Umbilical cord (tissue), 2 donors: Measurements from ENCODE around the gene CCDC146. TPM values are rescaled to one million over a fixed set of nuclear protein-coding genes. Genes with fewer than 3 reads are reported as not detected.
"Not testable (repeated sequence)": the region's sequence is repeated elsewhere in the genome, so short reads cannot be mapped to it uniquely, and the experiment has no call there.

ENCODE experiments used
- DNase-seq: peaks from one replicate; pipeline ENCODE4 v3.0.0-alpha.2; 2015; ENCODE audit warnings: low spot score
- total RNA-seq: library from RNA; depleted of rRNA; stranded (reverse); fragments of >200 nt; gene quantifications from one replicate; pipeline ENCODE4 v1.2.3, GENCODE V29; 2014; ENCODE audit warnings: low replicate concordance; ENCODE audit not compliant: insufficient read depth

CCDC146 gene
- total RNA-seq, 1 donor from 2014 or later: 16.6 TPM

DNA sequence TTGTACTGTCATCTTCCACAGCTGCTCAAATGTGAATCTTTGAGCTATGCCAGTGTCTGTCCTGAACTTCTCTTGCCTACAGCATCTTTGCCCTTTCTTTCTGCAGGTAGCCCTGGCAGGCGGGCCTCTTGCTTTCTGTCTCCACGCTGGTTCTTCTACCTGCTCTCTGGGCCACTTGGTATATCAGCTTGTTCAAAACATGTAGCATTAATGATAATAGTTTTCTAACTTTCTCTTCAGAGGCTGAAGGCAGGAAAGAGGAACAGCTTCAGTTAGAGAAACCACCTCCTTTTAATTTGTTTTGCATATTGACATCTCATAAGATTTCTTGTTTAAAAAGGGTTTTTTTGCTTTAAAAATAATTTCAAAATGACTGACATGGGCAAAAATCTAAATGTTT is 78.1 kb downstream of the CCDC146 start:
- no peak for DNase-seq

DNA sequence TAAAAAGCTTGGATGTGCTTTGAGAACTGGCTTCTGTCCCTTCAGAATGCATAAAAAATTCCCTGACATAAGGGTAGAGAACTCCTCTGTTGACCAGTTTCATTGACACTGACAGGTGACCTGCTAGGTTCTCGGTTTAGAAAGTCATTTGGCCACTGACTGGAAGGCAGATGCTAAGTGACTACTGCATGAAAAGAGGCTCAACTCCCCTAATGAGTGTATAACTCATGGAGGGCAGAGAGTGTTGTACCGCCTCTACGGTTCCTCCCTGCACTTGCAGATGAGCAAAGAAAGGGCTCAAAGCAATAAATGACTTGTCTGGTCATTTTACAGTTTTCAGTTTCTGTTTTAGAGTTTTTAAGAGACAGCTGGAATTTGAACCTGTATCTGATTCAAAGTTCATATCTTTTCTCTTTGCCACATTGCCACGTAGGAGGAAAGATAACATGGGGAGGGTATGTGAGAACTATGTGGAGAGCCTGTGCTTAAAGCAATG is 80.1 kb downstream of the CCDC146 start:
- DNase-seq: no peak

DNA sequence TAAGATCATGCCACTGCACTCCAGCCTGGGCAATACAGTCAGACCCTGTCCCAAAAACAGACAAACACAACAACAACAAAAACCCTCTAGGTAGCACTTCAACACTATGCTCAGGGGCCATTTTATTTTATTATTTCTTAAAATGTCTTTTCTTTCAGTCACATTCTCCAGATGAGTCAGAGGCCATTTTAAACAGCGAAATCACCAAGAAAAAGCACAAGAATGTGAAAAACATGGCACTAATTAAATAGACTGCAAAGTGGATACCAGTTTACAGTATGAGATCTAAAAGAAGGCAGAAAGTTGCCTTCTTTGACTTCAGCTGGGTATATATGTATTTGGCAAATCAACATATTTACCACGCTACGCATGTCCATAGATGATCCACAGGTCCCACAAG is 83.3 kb downstream of the CCDC146 start:
- DNase-seq: no peak

DNA sequence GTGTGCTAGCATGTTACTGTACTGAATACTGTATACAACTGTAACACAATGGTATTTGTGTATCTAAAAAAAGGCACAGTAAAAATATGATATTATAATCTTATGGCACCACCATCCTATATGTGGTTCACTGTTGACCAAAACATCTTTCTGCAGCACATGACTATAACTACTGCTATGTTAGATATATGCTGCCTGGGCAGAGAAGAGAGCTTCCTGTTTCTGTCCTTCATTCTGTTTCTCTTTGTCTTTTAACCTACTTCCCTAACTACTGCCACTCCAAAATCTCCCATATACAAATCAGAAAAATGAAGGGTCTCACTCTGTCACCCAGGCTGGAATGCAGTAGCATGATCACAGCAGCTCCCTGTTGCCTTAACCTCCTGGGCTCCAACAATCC is 86.0 kb downstream of the CCDC146 start:
- no peak for DNase-seq

DNA sequence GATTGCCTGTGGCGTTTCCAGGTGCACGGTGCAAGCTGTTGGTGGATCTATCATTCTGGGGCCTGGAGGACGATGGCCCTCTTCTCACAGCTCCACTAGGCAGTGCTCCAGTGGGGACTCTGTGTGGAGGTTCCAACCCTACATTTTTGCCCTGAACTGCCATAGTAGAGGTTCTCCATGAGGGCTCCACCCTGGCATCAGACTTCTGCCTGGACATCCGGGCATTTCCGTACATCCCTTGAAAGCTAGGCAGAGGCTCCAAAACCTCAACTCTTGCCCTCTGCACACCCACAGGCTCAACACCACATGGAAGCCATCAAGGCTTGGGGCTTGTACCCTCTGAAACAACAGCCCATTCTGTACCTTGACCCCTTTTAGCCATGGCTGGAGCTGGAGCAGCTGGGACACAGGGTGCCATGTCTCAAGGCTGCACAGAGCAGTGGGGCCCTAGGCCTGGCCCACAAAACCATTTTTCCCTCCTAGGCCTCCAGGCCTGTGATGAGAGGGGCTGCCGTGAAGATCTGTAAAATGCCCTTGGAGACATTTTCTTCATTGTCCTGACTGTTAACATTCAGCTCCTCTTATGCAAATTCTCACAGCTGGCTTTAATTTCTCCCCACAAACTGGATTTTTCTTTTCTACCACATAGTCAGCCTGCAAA is 87.2 kb downstream of the CCDC146 start:
- no peak for DNase-seq

DNA sequence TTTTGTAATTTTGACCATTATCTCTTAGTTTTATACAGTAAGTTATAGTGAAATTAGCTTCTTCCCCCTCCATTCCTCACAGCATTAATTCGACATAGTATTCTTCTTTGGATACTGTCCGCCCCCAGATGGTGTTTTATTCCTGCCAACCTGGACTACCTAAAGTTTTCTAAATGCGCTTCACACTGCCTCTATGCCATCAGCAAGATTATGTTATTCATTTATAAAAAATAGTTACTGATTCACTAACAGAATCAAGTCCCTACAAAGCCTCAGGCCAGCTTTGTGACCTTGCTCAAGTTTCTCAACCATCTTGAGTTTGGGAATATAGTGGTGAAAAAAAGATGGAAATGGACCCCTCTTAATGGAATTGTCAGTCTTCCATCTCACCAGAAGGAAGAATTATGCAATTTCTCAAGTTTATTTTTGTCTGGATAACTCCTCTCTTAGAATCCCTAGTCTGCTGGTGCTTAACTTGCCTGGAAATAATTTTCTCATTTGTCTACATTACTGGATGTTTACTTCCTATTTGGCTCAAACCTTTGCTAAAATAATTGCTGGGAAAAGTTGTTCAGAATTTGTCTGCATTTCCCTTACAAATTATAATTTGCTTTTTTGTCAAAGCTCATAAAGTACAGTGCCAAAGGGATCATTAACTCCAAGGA is 93.9 kb downstream of the CCDC146 start:
- no peak for DNase-seq

DNA sequence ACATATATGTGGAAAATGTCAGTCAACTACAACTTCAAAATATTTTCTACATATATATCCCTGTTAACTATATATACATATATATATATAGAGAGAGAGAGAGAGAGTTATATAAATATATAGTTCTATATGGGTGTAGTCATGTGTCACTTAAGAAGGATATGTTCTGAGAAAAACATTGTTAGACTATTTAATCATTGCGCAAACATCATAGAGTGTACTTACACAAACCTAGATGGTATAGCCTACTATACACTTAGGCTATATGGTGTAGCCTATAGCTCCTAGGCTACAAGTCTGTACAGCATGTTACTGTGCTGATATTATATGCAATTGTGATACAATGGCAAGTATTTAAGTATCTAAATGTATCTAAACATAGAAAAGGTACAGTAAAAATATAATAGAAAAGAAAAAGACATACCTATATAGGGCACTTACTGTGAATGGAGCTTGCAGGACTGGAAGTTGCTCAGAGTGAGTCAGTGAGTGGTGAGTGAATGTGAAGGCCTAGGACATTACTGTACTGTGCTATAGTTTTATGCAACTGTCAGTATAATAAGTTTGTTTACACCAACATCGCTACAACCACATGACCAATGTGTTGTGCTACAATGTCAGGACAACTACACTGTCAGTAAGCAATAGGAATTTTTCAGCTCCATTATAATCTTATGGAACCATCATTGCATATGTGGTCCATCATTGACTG is 95.2 kb downstream of the CCDC146 start:
- DNase-seq: no peak

DNA sequence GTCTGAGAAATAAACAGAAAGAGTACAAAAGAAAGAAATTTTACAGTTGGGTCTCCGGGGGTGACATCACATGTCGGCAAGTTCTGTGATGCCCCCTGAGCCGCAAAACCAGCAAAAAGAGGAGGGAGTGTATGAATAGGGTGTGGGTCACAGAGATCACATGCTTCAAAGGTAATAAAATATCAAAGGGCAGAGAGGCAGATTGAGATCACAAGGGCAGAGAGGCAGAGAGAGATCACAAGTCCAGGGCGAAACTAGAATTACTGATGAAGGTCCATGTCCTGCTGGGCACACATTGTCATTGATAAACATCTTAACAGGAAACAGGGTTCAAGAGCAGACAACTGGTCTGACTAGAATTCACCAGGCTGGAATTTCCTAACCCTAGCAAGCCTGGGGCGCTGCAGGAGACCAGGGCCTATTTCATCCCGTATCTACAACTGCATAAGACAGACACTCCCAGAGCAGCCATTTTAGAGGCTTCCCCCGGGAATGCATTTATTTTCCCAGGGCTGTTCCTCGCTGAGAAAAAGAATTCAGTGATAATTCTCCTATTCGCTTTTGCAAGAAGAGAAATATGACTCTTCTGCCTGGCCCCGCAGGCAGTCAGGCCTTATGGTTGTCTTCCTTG is 97.4 kb downstream of the CCDC146 start:
- not testable (repeated sequence) for DNase-seq

DNA sequence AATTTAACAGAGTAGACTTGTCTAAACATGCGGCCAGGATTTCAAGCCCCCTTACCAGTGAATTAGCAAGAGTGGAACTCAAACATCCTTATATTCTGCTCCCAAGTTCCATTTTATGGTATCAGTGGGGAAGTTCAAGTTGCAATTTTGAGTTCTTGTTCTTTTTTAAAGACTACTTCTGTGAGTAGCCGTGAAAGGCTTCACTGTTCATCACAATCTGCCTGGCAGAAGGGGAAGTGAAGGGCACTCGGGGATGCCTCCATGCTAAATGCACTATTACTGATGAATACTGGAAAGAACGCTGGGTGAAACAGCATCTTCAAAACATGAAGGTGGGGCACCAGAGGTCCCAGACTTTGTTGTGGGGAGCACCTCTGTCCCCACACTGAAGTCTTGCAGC is 99.7 kb downstream of the CCDC146 start:
- no peak for DNase-seq

DNA sequence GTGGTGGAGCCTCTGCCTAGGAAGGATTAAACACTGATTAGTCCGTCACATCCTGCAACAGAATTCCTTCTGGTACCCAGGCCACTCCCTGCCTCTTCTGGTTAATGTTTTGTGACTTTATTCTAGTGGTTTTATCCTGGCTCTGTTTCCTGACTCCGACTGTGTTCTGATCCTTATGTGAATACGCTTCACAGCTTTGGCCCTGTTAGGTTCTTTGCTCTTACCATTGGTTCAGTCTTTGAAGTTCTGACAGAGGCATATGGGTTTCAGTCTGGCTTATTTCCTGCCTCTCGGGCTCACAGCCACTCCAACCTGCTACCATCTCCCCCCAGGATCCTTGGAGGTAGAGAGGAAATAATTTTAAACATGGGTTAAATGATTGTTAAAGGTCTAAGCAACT is 100.4 kb downstream of the CCDC146 start:
- no peak for DNase-seq

DNA sequence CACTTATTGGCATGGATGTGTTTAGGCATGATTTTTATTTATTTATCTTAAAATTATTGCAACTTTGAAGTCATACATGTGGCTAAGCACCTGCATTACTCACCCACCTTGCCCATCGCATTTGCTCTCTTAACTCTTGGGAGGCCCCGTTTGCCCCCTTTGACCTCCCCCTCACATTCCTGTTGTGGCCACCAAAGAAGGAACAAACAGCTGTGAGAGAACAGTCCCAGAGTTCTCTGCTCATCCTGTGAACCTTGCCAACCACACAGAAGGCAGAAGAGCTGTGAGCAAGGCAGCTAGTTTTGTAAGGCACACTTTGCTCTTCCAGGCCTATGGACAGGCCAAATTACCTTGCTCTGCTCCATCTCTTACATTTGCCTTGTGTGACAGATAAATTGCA is 100.8 kb downstream of the CCDC146 start:
- no peak for DNase-seq

DNA sequence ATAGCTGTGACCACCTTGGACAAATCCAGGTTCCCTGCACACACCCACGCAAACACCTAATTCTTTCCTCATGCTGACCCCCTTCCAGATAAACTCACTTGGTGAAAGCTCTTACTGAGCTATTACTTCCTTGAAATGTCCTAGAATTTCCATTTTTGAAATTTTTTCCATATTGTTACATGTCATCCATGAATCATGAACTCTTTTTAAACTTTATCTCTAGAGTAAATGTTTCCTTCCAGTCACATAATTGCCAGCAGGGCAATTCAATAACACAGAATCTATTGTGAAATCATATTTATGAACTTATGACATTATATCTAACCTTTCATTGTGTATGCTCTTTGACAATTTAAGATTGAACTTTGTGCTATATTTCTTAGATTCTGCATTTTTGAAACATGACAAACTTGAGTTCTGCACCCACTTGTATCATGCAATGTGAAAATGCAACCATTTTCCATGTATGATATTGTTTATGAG is 104.0 kb downstream of the CCDC146 start:
- no peak for DNase-seq

DNA sequence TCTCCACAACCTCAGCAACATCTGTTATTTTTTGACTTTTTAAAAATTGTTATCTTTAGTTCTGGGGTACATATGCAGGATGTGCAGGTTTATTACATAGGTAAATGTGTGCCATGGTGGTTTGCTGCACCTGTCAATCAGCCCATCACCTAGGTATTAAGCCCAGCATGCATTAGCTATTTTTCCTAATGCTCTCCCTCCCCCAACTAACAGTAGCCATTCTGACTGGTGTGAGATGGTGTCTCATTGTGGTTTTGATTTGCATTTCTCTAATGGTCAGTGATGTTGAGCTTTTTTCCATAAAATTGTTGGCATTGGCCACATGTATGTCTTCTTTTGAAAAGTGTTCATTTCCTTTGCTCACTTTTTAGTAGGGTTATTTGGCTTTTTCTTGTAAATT is 106.4 kb downstream of the CCDC146 start:
- DNase-seq: not testable (repeated sequence)

DNA sequence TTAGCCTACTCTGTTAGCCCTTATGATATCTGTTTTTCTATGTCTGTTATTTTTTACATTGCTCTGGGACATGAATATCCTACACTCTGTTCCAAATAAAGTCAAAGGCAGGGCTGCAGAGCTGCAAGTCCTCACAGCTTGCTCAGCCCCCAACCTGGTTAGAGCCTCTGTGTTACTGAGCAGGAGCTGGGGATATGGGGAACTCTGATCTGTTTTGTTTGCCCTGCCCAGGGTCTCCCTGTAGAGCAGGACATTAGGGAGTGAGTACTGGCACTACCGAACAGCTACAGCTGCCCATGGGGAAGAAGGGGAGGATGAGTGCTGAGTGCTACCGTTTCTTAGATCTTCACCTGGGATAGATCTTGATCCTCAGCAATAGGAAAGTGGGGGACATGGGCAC is 110.1 kb downstream of the CCDC146 start:
- DNase-seq: no peak

DNA sequence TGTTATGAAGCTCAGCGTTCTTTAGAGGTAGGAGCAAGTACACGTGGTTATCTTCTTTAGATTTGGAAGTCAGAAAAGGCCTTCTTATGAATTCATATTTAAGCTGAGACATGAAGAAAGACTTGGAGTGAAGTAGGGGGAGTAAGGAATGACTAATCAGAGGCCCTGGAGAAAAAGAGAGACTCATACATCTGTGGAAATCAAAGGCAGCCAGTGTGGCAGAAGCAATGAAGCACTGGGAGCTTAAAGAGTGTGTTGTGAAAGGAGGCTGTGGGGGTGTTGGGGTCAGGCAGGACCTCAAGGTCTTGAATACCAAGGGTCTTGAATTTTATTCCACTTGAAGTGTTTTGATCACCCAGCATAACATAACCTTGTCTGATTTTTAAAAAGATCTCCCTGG is 112.9 kb downstream of the CCDC146 start:
- DNase-seq: peak; percentile 69

DNA sequence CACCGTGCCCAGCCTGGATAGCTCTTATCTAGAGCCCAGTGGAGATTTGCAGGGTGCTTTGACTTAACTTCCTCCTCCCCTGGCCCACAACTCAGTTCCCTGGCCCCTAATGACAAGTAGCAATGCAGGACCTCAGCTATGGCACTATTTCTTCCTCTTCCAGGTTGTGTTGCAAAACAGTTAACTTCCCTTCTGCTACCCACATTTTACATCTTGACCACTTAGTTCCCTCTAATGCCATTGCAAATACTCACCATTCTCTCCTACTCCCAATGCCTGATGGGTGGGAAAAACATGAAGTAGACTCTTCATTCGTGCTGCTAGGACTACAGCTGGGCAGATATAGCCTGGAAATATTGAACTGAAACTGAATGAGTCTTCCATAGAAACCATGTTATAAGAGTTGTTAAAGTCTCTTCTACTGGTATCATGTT is 116.3 kb downstream of the CCDC146 start:
- DNase-seq: peak; percentile 57

DNA sequence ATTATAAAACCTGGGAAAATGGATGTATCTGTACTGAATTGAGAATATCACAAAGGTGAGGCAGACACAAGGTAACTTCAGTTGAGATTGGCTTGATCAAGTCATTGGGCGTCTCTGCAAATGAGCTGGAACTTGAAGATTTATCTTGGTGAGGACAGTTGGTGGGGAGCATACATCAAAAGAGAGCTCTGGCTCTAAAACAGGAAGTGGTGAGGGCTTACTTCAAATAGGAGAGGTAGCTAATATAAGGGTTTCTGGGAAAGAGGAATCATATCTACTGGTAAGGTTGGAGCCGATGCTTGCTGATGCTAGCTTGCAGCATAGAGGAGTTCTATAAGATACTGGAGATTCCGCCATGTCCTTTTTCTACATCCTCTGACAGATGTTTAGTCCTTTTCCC is 117.1 kb downstream of the CCDC146 start:
- no peak for DNase-seq

DNA sequence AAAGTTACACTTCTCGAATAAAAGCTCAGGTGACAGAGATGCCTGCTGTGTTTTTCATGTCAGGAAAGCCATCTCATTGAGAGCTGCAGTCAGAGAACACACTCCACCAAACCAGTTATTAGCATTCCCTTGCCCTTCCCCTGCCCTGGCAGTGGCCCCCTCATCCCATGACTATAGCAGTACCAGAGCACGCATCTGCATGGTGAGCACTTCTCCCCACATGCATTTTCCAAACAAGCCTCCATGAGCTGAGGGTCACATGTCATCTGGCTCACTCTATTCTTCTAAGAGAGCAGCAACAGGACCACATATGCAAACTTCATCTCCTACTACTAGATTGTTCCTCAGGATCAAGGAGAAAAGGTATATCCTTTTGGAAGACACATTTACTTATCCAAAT is 119.7 kb downstream of the CCDC146 start:
- DNase-seq: peak; percentile 40

DNA sequence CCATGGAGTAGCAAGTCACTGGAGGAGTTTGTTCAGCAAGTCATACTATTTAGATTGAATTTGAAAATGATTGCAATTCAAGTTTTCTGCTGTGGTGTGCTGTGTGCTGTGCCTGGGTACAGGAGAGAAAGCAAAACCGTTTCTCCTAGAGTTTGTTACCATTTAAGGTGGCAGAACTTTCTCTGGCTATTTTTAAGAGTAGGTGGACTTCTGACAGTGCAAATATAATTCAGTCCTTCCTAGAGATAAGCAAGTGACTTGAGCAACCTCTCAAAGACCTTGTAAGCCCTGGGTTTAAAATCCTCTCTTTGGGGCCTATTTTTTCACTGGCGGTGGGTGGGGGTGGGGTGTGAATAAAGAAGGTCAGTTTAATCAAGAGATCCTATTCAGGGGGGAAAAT is 120.1 kb downstream of the CCDC146 start:
- peak; percentile 82 for DNase-seq

DNA sequence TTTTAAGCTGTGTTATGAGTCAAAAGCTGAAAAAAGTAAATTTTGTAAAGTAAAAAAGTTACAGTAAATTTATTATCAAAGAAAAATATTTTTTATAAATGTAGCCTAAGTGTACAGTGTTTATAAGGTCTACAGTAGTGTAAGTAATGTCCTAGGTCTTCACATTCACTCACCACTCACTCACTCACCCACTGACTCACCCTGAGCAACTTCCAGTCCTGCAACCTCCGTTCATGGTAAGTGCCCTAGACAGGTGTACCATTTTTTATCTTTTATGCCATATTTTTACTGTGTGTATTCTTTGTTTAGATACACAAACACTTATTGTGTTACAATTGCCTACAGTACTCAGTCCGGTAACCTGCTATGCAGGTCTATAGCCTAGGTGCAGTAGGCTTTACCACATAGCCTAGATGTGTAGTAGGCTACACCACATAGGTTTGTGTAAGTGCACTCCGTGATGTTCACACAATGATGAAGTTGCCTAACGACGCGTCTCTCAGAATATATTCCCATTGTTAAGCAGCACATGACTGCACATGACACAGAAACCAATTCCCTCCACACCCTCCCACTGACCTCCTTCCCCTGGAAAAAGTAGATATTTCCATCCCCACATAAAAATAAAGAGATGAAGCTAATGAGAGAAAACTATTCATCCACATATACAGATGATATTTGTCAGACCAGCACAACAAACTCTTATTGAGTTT is 122.0 kb downstream of the CCDC146 start:
- no peak for DNase-seq

DNA sequence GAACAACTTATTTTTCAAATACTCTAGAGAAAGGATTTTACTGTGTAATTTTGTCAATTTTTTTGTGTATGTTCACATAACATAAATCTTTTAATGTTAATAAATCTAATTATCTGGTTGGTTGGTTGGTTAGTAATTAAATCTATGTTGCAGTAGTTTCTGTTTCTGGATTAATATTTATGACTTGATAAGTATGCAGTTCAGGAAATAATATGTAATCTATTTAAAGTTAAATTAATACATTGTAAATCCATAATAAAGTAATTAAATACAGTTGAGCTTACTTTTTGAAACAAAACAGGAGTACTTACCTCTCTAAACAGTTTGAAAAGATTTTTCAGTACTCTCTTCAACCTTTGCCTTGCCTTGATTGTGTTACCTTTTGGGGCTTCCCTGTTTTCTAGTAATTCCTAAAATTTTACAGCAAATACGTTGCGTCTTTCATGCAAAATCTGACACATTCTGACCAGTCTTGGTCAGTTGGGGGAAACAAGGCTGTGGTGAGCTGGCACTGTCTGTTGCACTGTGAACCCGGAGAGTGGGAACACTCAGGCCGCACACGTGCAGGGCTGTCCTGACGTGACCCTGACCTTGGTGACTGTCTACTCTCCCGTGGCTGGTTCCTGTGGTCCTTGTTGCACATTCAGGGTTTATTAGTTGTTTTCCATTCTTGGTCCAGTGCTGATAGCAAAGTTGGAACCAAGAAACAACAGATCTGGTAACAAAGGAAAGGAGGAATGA is 122.8 kb downstream of the CCDC146 start:
- DNase-seq: no peak
